HG03045 (cell line): ENCODE data around the gene APBA2.

Experiments used
- ATAC-seq: cut with Tn5 transposase; IDR thresholded peaks from one replicate; pipeline ENCODE4 v1.9.1; 2021; ENCODE audit warnings: mild to moderate bottlenecking, moderate library complexity; ENCODE audit not compliant: unreplicated experiment

APBA2 gene

DNA sequence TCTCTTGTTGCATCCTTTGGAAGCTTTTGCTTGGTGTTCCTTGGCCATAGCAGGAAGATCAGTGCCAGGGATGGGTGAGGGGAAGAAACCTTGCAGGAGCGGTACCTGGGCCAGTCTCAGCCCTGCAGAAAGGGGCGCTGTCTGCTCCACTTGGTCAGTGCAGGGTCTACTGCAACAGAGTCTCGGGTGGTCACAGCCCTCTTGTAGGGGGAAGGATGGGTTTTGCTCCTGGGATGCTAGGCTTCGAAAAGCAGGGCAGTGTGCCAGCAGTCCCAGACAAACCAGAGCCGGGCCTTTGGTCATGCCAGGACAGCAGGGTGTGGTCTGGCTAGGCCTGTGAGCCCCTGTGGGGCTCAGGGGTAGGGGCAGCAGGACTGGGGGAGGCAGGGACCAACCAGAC is 186.7 kb downstream of the APBA2 start:
- ATAC-seq, result no peak

DNA sequence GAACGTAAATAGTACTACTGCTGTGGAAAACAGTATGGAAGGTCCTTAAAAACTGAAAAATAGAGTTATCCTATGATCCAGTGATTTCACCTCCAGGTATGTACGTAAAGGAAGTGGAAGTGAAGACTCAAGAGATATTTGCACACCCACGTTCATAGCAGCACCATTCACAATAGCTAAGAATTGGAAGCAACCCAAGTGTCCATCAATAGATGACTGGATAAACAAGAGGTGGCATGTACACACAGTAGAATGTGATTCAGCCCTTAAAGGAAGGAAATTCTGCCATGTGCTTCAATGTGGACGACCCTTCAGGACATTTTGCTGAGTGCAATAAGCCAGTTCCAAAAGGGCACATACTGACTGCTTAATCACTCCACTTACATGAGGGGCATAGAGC is 188.3 kb downstream of the APBA2 start:
- ATAC-seq, result no peak

DNA sequence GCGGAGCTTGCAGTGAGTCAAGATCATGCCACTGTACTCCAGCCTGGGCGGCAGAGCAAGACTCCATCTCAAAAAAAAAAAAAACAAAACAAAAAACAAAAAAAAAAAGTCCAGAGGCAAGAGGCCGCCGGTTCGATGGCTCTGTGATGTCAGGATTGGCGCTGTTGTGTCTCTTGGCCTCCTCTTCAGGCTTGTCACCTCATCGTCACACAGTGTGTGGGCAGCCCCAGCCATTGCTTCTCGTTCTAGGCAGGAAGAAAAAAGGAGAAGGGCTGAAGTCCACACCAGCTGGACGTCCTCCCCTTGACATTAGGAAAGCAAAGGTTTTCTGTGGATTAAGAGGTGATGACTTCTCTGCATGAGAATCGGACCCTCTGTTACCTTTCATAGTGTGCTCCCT is 192.8 kb downstream of the APBA2 start:
- no peak for ATAC-seq

DNA sequence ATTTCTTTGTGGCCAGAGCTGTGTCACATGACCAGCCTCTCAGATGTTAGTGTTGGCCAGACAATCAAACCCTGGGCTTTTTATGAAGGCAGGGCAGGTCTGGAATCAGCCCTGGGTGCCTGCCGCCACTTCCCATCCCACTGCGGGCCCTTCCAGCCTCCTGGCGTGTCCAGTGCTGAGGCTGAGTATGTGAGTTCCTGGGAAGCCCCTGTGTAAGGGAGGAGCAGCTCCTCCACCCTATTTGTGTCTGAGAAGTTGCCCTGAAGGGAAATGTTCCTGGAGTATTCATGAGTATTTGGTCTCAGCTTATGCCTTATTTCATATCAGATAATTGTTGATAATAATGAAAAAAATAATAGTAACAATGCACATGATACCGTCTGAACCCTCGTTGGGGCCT is 193.7 kb downstream of the APBA2 start:
- ATAC-seq, result no peak

DNA sequence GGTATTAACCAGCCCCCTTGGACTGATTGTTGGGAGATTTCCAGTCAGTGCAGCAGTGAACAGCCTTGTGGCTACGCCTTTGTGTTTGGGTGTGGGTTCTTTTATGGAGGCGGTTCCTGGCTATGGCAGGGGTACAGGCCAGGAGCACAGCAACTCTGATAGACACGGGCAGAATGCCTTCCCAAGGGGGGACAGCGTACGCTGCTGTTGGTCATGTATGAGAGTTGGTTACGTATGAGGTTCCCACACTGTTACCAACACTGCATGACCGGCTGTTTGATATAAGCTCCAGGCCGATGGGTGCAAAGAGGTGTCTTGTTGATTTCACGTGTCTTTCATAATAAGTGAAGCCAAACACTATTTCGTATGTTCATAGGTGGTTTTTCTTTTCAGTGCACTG is 196.0 kb downstream of the APBA2 start:
- no peak for ATAC-seq

DNA sequence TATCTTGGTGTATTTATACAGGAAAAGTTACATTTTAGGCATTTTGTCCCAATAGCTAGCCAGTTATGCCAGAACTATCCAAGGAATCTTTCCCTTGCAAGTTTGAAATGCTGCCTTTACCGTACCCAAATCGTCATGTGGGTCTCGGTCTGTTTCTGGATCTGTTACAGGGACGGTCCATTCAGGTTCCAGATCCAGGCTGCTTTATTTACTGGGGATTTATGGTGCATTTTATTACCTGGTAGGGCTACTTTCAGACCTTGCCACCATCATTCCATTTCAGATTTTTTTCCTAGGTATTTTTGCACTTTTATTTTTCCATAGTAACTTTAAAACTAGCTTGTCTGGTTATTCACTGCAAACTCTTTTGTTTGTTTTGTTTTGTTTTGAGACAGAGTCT is 197.4 kb downstream of the APBA2 start:
- ATAC-seq, result no peak

DNA sequence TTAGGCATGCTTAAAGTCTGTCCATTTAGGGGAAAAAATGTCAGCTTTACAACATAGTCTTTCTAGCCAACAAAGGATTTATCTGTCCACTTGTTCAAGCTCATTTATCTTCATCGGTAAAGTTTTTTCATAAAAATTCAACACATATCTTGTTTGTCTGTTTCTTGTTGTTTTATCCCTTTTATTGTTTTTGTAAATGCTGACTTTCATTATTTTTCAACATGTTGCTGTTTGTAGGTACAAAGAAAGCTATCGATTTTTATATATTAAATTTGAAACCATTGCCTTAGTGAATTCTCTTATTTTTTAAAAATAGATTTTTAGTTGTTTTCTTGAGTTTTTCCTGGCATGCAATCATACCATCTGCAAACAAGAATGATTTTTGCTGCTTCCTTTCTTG is 198.1 kb downstream of the APBA2 start:
- no peak for ATAC-seq

DNA sequence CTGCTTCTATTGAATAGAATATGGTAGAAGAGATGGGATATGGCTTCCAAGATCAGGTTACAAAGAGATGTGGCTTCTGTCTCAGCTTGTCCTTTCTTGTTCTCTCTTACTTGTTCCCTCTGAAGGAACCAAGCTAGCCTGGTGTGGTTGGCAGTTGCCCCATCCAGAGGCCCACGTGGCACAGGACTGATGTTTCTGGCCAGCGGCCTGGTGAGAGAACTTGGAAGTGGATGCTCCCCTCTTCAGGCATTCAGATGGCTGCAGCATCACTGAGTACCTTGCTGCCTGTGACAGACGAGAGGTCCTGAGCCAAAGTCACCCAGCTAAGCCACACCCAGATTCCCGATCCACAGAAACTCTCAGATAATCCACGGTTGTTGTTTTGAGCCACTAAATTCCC is 200.2 kb downstream of the APBA2 start:
- no peak for ATAC-seq

DNA sequence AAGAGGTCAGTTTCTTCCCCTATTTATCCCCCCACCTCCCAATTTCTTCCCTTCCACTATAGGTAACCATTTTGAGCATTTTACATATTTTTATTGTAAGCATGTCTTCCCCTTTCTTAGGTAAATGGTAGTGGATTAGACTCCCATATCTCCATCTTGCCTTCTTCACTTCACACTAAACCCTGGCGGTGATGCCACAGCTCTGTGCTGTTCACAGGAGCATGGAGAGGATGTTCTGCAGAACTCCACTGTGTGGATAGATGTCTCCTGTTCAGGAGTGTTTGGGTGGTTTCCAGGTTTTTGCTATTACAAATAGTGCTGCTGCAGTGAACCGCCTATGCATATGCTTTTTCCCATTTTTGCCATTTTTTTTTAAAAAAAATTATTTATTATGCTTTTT is 201.1 kb downstream of the APBA2 start:
- no peak for ATAC-seq

DNA sequence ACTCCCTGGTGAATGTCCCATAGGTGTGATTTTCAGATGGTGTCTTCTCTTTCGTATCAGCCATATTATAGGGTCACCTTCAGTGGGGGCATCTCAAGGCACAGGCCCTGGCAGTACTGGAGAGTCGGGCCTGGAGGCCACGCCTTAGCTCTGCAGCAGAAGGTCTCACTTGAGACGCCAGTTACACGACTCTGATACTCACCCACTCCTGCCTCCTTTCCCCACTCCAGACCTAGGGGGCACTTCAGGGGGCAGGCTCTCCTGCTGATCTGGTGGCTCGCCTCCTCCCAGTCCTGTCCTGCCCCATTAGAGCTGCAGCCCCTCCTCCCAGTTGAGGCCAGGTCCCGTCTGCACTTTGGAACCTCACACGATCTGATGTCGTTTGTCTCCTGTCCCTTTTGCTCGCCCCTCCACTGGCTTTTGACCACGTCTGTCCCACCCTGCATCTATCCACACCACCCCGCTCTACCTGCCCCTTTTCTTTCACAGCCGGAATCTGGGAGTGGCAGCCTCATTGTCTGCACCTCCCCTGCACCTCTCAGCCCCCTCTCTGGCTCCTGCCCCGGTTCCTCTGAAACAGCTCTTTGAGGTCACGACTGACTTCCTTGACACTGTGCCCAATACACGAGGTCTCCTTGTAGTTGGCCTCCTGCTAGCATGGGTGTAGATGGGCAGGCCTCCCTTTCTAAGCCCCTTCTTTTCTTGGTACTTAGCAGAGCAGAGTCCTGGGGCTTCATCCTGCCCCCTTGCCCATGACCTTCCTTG is 201.9 kb downstream of the APBA2 start:
- ATAC-seq, result no peak

DNA sequence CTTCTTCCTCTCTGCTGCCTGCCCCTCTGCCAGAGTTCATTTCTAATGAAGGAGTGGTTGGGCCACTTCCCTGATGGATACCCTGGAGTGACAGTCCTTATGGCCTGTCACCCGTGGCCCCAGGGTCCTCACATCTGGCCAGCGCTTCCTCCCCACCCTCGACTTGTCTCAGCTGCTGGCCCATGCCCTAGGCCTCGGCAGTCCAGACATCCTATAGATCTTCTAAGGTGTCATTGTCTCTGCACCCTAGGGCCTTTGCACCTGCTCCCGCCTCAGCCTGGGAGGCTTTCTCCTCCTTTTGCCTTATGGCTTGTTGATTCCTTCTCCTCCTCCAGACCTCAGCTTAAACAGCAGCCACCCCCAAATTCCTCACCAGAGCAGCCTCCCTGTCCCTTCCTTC is 202.9 kb downstream of the APBA2 start:
- no peak for ATAC-seq

DNA sequence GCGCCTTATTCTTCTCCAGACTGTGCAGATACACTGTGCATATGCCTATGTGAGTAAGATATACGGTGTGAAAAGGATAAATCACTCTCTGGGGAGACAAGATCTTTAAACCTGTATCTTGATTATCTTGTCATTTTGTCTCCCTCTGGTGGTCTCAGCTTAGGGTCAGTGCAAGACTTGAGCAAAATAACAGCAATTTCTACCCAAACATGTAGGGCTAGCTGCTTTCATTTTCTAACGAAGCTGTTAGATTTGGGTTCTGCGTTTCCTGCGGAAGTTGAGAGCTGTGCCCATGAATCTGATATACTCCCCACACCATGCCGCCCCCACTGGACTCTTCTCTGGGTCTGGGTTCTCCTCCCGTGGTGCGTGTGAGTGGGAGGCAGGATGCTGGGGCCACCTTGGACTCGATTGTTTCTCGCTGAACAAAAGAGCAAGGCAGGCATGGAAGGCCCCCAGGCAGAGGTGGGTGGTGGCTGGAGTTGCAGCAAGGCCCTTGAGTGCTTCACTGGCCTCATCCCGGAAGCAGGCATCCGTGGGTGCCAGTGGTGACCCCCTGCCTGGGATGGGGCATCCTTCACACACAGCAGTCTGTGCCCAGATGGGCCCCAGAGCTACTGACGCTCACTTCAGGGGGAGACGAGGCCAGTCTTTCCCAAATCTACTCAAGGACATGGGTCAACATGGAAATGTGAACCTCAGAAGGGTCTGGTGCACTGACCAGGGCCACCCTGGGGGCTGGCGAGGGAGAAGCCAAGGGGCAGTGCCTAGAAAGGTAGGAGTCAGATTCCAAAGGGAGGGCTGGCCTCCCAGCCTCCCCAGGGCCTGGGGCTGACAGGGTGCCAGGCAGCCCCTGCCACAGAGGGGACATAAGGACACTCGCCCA is 204.2 kb downstream of the APBA2 start:
- ATAC-seq, result no peak

DNA sequence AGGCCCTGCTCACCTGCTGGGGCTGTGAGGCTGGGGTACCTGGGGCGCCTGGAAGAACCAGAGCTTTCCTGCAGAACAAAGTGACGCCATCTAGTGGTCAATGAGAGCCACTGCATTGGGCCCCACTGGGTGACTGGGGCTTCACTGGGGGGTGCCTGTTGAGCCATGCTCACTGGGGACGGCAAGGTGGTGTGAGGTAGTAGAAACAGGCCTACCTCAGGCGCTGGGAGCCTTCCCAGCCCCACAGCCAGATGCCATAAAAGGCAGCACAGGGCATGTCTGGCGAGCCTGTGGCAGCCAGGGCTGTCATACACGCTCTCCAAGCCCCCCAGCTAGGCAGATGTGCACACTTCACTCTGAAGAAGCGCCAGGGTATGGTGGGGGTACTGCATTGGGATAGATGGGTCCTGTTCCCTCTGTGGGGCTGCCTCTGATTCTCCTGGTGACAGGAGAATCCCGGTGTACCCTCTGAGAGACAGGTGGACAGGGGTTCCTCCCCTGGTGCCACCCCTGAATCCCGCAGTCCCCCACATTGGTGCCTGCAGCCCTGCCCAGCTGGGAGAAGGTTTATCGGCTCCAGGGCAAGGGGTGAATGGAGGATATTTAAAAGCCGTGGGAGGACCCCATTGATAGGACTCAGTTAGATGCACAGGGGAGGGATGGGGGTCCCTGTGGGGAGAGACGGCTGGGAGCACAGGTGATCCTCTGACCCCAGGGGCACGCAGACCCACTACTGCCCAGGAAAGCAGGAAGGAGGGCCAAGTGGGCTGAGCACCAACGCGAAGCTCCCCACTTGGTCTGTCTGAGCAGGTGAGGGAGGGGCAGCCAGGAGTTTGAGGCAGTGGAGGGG is 205.1 kb downstream of the APBA2 start:
- no peak for ATAC-seq

DNA sequence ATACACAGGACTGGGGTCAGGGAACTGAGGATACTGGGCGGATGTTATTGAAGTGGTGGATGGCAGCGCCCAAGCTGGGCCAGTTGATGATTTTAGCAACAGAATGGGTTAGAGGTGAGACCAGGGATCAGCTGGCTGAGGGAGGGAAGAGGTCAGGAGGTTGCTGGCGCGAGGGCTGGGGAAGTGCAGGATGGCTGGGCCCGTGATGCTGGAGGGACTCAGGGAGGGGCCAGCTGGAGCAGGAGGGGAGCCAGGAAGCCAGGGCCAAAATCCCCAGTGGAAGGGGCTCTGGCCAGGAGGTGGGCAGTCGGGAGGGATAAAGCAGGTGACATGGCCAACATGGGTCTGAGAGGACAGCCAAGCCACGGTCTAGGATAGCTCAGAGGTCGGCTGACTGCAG is 205.9 kb downstream of the APBA2 start:
- no peak for ATAC-seq

DNA sequence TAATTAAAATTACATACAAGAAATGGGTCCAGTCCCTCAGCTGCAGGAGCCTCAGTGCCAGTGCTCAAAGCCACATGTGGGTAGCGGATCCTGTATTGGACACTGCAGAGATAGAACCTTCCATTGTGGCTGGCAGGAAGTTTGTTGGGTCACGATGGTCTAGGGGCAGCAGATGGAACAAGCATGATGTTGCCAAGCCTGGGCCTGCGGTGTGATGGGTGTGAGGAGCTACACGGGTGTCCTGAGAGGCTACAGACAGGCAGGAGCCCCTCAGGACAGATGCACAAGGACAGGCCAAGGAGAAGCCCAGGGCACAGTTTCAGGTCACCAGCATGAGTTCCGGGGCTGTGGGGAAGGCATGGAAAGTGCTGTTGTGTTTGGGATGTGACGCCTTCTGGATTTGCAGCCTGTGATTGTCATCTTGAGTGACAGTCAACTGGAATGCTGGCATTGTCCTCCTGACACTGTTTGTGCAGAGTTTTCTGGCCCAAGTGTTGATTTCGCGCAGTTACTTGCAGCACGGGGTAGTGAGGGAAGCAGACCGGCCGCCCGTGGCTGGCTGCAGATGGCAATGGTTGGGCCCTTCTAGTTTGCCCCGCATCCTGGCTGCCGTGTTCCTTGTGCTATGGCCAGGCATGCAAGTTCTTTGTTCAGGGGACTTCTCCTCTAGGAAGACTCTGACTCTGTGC is 206.7 kb downstream of the APBA2 start:
- ATAC-seq, result no peak

DNA sequence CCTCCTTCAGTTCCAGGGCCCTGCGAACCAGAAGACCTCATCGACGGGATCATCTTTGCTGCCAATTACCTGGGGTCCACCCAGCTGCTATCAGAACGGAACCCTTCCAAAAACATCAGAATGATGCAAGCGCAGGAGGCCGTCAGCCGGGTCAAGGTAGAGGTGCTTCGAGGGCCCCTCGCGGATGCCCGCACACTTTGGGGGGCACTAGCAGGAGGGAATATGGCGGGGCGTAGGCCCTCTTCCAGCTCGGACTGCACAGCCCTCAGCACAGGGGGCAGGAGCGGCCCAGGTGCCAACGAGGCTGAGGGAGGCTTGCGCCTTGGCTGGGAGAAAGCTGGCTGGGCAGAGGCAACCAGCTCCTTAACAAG is 207.3 kb downstream of the APBA2 start:
- ATAC-seq, result no peak

DNA sequence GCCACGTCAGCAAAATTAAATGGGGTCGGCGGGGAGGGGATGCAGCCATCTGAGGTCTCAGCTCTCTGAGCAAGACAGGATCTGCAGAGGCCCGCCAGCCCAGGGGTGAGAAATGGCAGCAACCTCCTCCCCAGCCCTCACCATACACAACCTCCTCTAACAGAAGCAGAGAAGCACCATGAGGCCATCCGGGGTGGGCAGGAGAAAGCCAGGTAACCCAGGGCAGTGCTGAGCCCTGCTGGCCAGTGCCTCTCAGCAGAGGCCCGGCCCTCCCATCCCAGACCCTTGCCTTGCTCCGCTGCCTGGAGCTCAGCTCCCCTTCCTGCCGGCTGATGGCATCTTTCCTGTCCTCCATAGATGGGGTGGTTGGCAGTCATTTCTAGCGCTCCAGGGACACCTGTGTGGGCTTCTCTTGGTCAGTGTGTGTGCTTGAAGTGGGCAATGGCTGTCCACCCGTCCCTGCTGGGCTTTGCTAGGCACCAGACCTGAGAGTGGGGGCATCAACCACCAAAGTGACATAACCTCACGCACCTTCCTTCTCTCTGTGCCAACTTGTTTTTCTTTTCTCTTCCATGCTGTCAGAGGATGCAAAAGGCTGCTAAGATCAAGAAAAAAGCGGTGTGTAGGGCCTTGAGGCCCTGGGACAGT is 208.0 kb downstream of the APBA2 start:
- no peak for ATAC-seq

DNA sequence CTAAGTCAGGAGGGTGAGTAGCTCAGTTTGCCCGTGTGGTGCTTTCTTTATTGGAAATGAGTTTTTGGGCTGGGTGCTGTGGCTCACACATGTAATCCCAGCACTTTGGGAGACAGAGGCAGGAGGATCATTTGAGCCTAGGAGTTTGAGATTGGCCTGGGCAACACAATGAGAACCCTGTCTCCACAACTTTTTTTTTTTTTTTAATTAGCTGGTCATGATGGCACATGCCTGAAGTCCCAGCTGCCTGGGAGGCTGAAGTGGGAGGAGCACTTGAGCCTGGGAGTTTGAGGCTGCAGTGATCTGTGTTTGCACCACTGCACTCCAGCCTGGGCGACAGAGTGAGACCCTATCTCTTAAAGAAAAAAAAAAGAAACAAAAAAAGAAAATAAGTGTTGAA is 208.9 kb downstream of the APBA2 start:
- no peak for ATAC-seq

DNA sequence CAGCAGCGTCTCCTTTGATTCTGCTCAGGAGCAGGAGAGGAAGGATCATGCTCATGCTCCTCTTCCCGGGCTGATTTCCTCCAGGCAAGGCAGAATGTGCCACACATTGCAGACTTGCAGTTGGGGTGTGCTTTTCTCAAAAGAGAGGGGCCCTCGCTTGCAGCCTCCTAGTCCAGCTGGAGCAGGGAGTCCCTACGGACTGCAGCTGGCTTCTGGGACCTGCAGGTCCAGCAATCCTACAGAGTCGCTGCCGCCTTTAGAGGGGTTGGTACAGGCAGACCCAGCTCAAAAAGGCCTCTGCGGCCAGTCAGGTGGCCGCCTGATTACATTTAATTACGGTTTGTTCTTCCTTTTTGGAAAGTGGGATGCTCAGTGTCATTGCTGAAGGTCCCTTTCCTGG is 210.0 kb downstream of the APBA2 start:
- no peak for ATAC-seq

DNA sequence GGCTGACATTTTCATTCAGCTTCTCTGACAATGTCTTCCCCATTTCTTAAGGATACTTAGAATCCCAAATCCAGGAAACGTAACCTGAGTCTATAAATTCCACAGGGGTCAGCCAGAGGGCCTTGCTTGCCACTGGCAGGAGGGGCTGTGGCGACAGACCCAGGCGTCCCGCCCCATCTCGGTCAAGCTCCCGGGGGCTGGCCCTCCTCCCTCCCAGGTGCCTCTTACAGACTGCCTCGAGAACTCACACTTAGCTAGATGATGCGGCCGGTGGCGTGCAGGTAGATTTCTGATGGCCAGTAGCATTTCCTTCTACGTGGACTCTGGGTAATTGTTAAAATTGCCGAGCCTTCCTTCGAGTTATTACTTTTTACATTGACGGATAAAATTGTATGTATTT is 211.4 kb downstream of the APBA2 start:
- no peak for ATAC-seq
